Mucosa of rectum (tissue), 2 donors: ENCODE results near the gene CPNE7.
A peak's percentile ranks its signal among the peaks of the same experiment; 100 is the strongest.

ENCODE experiments used
- H3K27ac ChIP-seq, 2 donors: one replicate each; pipeline ENCODE4 v1.7.0; 2013; ENCODE audit warnings: inconsistent platforms in 2 of 2, low read depth in 2 of 2, low read length in 2 of 2
- H3K27me3 ChIP-seq, 2 donors: one replicate each; pipeline ENCODE4 v1.7.0; 2013; ENCODE audit warnings: low read length in 2 of 2; ENCODE audit not compliant: control insufficient read depth in 2 of 2, insufficient read depth in 2 of 2
- H3K36me3 ChIP-seq, 2 donors: one replicate each; pipeline ENCODE4 v1.7.0; 2013; ENCODE audit warnings: low read length in 2 of 2; ENCODE audit not compliant: control insufficient read depth in 2 of 2, insufficient read depth in 2 of 2
- H3K4me1 ChIP-seq, 2 donors: one replicate each; pipeline ENCODE4 v1.7.0; 2013; ENCODE audit warnings: low read length in 2 of 2, mild to moderate bottlenecking in 1 of 2; ENCODE audit not compliant: control insufficient read depth in 2 of 2, insufficient read depth in 2 of 2
- H3K4me3 ChIP-seq, 2 donors: one replicate each; pipeline ENCODE4 v1.7.0; 2013; ENCODE audit warnings: low read length in 2 of 2
- H3K9ac ChIP-seq, 2 donors: one replicate each; pipeline ENCODE4 v1.7.0; 2013; ENCODE audit warnings: low read length in 2 of 2, low read depth in 1 of 2, mild to moderate bottlenecking in 1 of 2
- H3K9me3 ChIP-seq, 2 donors: one replicate each; pipeline ENCODE4 v1.7.0; 2013; ENCODE audit warnings: low read length in 2 of 2; ENCODE audit not compliant: control insufficient read depth in 2 of 2
- donor health status: healthy.
- donor health status: Normal muscosa, but diverticular disease.

CPNE7 gene

GRCh38 chr16:89549007-89549700, 26.4 kb upstream of the CPNE7 start:
- Histone ChIP-seq H3K36me3 (peaks cover 56 to 66% of the 10 kb centered on the region in 2 donors), H3K4me3 (no peak overlapping the region), H3K9ac (no peak overlapping the region), H3K9me3 (no peaks in the 10 kb centered on the region), H3K27me3 (no peaks in the 10 kb centered on the region), H3K4me1 (peaks cover 5 to 10% of the 10 kb centered on the region in 2 donors), H3K27ac (no peak overlapping the region)

DNA sequence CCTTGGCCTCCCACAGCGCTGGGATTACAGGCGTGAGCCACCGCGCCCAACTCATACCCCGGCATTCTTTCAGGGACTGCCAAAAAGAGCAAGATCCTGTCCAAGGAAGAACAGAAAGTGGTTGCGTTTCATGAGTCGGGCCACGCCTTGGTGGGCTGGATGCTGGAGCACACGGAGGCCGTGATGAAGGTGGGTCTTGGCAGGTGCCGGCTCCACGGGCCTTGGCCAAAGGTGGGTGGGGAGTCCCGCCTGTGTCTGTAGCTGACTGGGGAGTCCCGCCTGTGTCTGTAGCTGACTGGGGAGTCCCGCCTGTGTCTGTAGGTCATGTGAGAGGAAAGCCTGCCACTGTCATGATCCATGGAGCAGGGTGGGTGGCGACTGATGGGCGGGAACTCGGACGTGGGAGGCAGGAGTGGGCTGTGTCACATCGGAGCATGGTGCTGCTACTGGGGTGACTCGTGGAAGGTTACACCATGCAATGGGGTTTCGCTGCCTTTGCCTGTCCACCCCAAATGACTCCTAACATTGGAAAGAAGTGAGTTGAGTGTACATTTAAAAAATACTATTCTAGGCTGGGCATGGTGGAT, 25.0 kb upstream of the CPNE7 start:
- peaks cover 2 to 5% of the 10 kb centered on the region in 2 donors for H3K4me1 ChIP-seq
- H3K27me3 ChIP-seq: no peaks in the 10 kb centered on the region
- H3K36me3 ChIP-seq: peaks cover 56 to 68% of the 10 kb centered on the region in 2 donors
- H3K9me3 ChIP-seq: no peaks in the 10 kb centered on the region
- no peak overlapping the region for H3K4me3 ChIP-seq
- no peak overlapping the region for H3K9ac ChIP-seq
- no peak overlapping the region for H3K27ac ChIP-seq

DNA sequence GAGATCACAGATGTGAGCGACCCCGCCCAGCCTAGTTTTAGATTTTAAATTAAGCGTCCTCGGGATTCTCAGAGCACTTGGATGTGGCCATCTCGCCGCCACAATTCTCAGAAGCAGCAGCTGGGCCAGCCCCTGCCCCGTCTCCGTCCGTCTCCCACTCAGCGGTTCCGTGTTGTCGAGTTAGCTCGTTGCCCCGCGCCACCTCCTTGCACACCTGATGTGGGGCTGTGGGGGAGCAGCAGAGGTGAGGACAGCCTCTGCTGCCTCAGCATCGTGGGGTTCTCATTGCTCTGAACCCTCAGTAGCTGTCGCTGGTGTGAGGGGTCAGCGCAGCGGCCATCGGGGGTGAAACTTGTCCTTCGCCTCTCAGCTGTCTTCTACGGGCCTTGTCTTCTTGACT, 23.2 kb upstream of the CPNE7 start:
- Histone ChIP-seq H3K27me3 (no peaks in the 10 kb centered on the region), H3K4me1 (peaks cover 0 to under 1% of the 10 kb centered on the region in 2 donors), H3K4me3 (no peak overlapping the region), H3K27ac (no peak overlapping the region), H3K9ac (no peak overlapping the region), H3K36me3 (peaks cover 66 to 74% of the 10 kb centered on the region in 2 donors), H3K9me3 (no peaks in the 10 kb centered on the region)

- H3K9me3 ChIP-seq: no peaks in the 10 kb centered on the region
- H3K36me3 ChIP-seq: peaks cover 64 to 74% of the 10 kb centered on the region in 2 donors
- H3K9ac ChIP-seq: no peak overlapping the region
Observed at GRCh38 chr16:89552913-89553312, 22.6 kb upstream of the CPNE7 start.

GRCh38 chr16:89553733-89554132, 21.8 kb upstream of the CPNE7 start:
- Histone ChIP-seq H3K36me3 (peaks cover 58 to 67% of the 10 kb centered on the region in 2 donors), H3K4me3 (no peak overlapping the region), H3K27me3 (no peaks in the 10 kb centered on the region), H3K27ac (no peak overlapping the region), H3K9ac (no peak overlapping the region), H3K9me3 (no peaks in the 10 kb centered on the region), H3K4me1 (peaks cover 2 to 7% of the 10 kb centered on the region in 2 donors)

More at GRCh38 chr16:89552913-89553312, 22.6 kb upstream of the CPNE7 start:
- Histone ChIP-seq H3K27ac (no peak overlapping the region), H3K4me3 (no peak overlapping the region), H3K4me1 (peaks cover 2 to 5% of the 10 kb centered on the region in 2 donors), H3K27me3 (no peaks in the 10 kb centered on the region)

DNA sequence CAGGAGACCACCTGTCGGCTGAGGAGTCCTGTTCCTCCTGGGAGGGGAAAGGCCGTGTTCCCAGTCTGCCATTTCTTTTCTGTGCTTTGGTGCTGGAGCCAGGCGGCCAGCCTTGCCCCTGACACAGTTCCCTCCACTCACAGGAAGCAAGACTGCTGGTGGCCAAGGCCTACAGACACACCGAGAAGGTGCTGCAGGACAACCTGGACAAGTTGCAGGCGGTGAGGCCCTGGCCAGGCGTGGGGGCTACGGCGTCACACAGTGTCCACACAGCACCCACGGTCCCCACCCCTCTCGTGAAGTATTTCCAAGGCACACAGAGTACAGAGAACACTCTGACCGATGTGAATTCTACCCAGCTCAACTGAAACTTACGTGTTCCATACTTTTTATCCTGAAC, 21.2 kb upstream of the CPNE7 start:
- H3K27ac ChIP-seq: no peak overlapping the region
- no peak overlapping the region for H3K4me3 ChIP-seq
- H3K36me3 ChIP-seq: peaks cover 51 to 61% of the 10 kb centered on the region in 2 donors
- no peaks in the 10 kb centered on the region for H3K27me3 ChIP-seq
- H3K9me3 ChIP-seq: no peaks in the 10 kb centered on the region
- peaks cover 2 to 7% of the 10 kb centered on the region in 2 donors for H3K4me1 ChIP-seq
- no peak overlapping the region for H3K9ac ChIP-seq

GRCh38 chr16:89555265-89555664, 20.3 kb upstream of the CPNE7 start:
- Histone ChIP-seq H3K9ac (no peak overlapping the region), H3K9me3 (no peaks in the 10 kb centered on the region), H3K27me3 (no peaks in the 10 kb centered on the region), H3K4me1 (peaks cover 7 to 12% of the 10 kb centered on the region in 2 donors), H3K27ac (no peak overlapping the region), H3K36me3 (peaks cover 51 to 58% of the 10 kb centered on the region in 2 donors), H3K4me3 (no peak overlapping the region)

DNA sequence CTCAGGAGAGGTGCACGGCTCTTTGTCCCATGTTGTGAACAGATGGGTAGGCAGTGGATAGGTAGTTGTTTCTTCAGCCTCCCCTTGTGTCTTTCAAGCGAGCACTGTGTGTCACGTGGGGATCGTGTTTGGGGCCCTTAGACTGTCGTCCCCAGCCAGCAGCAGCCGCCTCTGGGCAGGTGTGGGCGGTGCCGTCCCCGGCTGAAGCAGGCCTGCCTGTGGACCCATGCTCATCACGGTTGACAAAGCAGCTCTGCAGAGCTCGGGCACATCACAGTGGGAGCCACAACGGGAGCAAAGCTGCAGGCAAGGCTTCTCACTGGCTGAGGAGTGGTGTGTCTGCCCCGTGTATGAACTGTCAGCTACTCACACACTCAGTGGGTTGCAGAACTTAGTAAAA, 19.8 kb upstream of the CPNE7 start:
- no peak overlapping the region for H3K4me3 ChIP-seq
- peaks cover 48 to 56% of the 10 kb centered on the region in 2 donors for H3K36me3 ChIP-seq
- no peaks in the 10 kb centered on the region for H3K9me3 ChIP-seq
- no peaks in the 10 kb centered on the region for H3K27me3 ChIP-seq
- no peak overlapping the region for H3K27ac ChIP-seq
- peaks cover 7 to 12% of the 10 kb centered on the region in 2 donors for H3K4me1 ChIP-seq
- no peak overlapping the region for H3K9ac ChIP-seq

DNA sequence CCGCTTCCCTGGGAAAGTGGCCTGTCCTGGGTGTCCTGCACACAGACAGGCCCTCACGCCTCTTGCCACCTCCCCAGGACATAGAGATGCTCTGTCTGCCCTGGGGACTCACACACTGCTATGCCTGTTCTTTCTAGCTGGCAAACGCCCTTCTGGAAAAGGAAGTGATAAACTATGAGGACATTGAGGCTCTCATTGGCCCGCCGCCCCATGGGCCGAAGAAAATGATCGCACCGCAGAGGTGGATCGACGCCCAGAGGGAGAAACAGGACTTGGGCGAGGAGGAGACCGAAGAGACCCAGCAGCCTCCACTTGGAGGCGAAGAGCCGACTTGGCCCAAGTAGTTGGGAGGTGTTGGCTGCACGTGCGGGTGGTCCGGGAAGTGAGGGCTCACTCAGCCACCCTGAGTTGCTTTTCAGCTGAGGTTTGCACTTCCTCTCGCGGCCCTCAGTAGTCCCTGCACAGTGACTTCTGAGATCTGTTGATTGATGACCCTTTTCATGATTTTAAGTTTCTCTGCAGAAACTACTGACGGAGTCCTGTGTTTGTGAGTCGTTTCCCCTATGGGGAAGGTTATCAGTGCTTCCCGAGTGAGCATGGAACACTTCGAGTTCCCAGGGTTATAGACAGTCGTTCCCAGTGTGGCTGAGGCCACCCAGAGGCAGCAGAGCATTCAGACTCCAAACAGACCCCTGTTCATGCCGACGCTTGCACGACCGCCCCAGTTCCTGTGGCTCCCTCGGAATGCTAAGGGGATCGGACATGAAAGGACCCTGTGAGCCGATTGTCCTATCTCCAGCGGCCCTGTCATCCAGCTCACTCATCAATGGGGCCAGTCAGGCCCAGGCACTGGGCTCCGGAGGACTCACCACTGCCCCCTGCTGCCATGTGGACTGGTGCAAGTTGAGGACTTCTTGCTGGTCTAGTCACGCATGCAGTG, 18.5 kb upstream of the CPNE7 start:
- peaks cover 17 to 23% of the 10 kb centered on the region in 2 donors for H3K4me1 ChIP-seq
- H3K9me3 ChIP-seq: no peaks in the 10 kb centered on the region
- no peak overlapping the region for H3K27ac ChIP-seq
- H3K27me3 ChIP-seq: no peaks in the 10 kb centered on the region
- peak overlapping the region; percentile 6 to 14 for H3K9ac ChIP-seq
- no peak overlapping the region for H3K4me3 ChIP-seq
- peaks cover 44 to 58% of the 10 kb centered on the region in 2 donors for H3K36me3 ChIP-seq
